Right ventricle myocardium superior (tissue), 1 donor: ENCODE data around the gene FOXD2. TPM values are rescaled to one million over a fixed set of nuclear protein-coding genes. Genes with fewer than 3 reads are reported as not detected.
A peak's percentile ranks its signal among the peaks of the same experiment; 100 is the strongest.
"Not testable (repeated sequence)": the region's sequence is repeated elsewhere in the genome, so short reads cannot be mapped to it uniquely, and the experiment has no call there.

Experiments used
- ATAC-seq: fragments of 200-7000 bp; cut with Tn5 transposase; one replicate; pipeline ENCODE4 v1.9.1; 2020; ENCODE audit warnings: mild to moderate bottlenecking; ENCODE audit not compliant: poor library complexity
- DNase-seq: peaks from one replicate; pipeline ENCODE4 v3.0.0-alpha.2; 2020
- intact Hi-C: fragments of 100-400 bp; cut with DNase I; formaldehyde crosslinking; loops from one replicate; pipeline ENCODE4 v1.11.2; 2022
- total RNA-seq: library from RNA; stranded (reverse); fragmentation: NEBNext Ultra II Directional; extraction: Animal tissue kit (Norgen Biotek cat#: 25700); gene quantifications from one replicate; pipeline ENCODE4 v1.2.1, GENCODE V29; 2021
- donor health status: DM: no; HTN: yes; CAD: no; lungs with severe emphysema.

The FOXD2 gene
- total RNA-seq, 1 donor from 2014 or later: not detected

GRCh38 chr1:47449822-47450552, 12.1 kb downstream of the FOXD2 start:
- peak; percentile 53 for ATAC-seq
- DNase-seq: peak; percentile 57
- intact Hi-C loops: no loop called here

DNA sequence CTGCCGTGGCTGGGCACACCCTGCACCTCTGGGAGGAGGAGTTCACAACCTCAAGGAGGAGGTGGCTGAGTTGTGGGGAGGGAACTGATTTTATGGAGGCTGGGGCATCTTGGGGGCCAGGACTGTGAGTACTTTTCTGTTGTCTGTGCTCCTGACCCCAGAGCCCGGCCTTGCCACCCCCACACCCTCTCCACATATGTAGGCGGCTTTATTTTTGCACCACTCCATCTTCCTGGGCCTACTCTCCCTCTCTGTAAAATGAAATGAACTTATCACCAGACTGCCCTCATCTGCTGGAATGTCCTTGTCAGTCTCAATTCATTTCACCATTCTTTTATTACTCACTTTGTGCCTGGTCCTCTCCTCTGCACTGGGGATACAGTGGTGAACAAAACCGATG, 12.8 kb downstream of the FOXD2 start:
- no peak for ATAC-seq
- intact Hi-C loops: no loop called here

GRCh38 chr1:47452426-47452825, 14.6 kb downstream of the FOXD2 start:
- intact Hi-C loops: no loop called here

More for the DNA sequence above, 12.8 kb downstream of the FOXD2 start:
- no peak for DNase-seq

GRCh38 chr1:47453910-47454309, 16.1 kb downstream of the FOXD2 start:
- ATAC-seq, intact Hi-C loops, DNase-seq: not testable (repeated sequence)

More at GRCh38 chr1:47452426-47452825, 14.6 kb downstream of the FOXD2 start:
- ATAC-seq (no peak), DNase-seq (no peak)

GRCh38 chr1:47456250-47456649, 18.4 kb downstream of the FOXD2 start:
- ATAC-seq (no peak), DNase-seq (no peak)
- intact Hi-C loops: no loop called here

GRCh38 chr1:47457547-47457946, 19.7 kb downstream of the FOXD2 start:
- intact Hi-C loops, DNase-seq, ATAC-seq: not testable (repeated sequence)

- no peak for DNase-seq
- intact Hi-C loops: no loop called here
- no peak for ATAC-seq
Measured at GRCh38 chr1:47459253-47459788, 21.5 kb downstream of the FOXD2 start.

DNA sequence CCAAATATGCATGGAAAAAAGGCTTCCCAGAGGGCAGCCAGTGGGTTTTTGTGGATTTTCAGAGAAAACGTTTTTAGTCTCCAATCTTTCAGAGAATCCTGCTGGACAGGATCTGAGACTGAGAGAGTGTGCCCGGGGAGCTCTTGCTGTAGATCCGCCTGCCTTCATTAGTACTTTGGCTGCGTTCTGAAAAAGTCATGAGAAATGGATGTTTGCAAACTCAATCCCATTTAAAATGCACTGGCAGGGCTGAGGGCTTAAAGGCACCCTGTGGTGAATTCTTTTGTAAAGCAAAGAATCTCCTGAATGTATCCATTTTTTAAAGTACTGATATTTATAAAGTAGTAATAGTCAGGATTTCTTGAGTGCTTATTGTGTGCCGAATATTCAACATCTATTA, 22.2 kb downstream of the FOXD2 start:
- intact Hi-C loops: no loop called here
- DNase-seq: no peak
- ATAC-seq: no peak

DNA sequence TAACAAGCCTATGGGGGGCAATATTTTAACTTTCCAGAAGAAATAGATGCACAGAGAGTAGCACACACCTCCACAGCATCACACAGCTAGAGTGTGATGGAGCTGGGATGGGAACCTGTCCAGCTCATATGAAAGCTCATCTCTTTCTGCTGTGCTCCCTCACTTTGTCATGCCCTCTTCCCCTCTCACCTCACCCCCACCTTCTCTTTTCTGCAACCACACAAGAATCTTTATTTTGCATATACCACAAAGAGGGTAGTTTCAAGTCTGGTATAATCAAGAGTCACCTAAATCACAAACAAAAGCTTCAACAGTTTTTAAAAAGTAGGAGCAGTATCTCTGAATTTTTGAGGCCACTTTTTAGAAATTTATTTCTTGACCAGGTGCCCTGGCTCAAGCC, 22.6 kb downstream of the FOXD2 start:
- intact Hi-C loops: no loop called here
- ATAC-seq (no peak), DNase-seq (no peak)

DNA sequence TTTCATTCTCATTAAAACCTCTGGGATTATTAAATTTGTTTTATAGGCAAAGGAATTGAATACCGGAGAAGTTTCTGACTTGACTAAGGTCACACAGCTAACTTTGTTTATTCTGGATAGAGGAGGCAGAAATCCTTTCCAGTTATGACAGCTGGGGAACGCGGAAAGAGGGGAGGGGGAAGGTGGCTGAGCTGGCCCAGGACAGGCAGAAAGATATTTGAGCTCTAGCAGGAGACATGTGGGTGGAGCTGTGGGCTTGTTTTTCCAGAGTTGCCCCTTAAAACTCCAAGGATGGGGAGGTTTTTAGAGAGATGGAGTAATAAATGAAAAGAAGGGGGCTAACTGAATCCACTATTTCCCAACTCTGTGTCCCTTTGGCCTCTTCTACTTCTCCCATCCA, 27.8 kb downstream of the FOXD2 start:
- intact Hi-C loops: no loop called here
- ATAC-seq (no peak), DNase-seq (no peak)

GRCh38 chr1:47468709-47469389, 31.0 kb downstream of the FOXD2 start:
- no peak for ATAC-seq
- DNase-seq: no peak
- intact Hi-C loops: no loop called here

- ATAC-seq: no peak
- intact Hi-C loops: no loop called here
Measured at GRCh38 chr1:47469390-47469759, 31.5 kb downstream of the FOXD2 start.

GRCh38 chr1:47469910-47470309, 32.1 kb downstream of the FOXD2 start:
- intact Hi-C loops: no loop called here
- no peak for ATAC-seq
- DNase-seq: no peak

More at GRCh38 chr1:47469390-47469759, 31.5 kb downstream of the FOXD2 start:
- DNase-seq: no peak

GRCh38 chr1:47471163-47471562, 33.3 kb downstream of the FOXD2 start:
- intact Hi-C loops: no loop called here
- ATAC-seq (peak; percentile 38), DNase-seq (peak; percentile 65)

DNA sequence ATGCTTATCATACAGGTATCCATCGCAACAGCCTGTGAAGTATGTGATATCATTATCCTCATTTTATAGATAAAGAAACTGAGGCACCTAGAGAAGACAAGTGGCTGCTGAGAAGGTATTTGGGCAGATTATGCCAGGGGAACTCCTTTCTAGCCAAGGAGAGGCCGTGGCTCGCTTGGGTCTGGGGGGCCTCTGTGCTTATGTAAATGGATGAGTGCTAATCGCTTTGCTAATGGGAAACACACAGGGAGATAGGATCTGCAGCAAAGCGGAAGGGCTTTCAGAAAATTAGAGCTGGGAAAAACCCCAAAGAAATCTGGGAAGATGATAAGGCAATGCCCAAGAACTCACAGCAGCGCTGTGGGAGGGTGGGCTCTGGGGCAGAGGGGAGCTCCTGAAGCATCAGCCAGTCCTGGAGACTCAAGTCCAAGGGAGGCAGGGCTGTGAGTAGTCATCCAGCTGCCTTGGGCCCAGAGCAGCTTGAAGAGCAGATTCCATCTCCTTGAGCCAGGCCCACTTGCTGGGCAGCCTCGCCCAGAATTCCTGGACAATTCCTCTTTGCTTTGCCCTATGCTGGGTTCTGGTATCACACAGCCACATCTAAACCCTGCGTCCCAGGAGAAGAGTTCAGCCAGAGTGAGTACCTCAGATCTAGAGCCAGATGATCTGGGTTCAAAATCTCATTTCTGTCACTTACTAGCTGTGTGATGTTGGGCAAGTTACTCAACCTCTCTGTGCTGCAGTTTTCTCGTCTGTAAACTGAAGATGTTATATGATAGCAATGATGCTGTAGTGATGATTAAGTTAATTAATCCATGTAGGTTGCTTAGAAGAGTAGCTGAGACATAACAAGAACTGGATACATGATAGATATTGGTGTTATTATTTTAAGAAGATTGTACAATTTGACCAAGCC, 36.7 kb downstream of the FOXD2 start:
- ATAC-seq (no peak), DNase-seq (no peak)
- intact Hi-C loops: no loop called here

DNA sequence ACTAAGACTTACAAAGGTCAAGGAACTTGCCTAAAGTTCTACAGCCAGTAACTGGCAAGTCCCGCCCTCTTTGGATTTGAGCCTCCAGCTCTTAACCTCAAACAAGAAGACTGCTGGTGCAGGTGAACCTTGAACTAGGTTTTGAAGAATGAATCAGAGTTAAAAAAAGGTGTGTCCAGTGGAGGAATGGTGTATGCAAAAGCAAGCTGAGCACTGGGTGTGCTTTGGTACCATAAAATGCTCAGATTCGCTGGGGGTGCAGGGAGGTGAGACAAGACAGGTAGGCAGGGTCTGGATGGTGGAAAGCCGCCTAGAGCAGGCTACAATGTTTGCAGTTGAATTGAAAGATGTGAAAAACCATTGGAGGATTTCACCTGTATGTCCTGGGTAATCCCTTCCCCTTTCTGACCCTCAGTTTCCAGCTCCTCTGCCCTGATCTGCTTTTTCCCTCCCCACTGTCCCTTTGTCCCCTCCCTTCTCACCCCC, 39.8 kb downstream of the FOXD2 start:
- ATAC-seq: no peak
- intact Hi-C loops: no loop called here
- no peak for DNase-seq

- intact Hi-C loops: no loop called here
- peak; percentile 48 for ATAC-seq
- no peak for DNase-seq
Measured at GRCh38 chr1:47478090-47478489, 40.2 kb downstream of the FOXD2 start.

DNA sequence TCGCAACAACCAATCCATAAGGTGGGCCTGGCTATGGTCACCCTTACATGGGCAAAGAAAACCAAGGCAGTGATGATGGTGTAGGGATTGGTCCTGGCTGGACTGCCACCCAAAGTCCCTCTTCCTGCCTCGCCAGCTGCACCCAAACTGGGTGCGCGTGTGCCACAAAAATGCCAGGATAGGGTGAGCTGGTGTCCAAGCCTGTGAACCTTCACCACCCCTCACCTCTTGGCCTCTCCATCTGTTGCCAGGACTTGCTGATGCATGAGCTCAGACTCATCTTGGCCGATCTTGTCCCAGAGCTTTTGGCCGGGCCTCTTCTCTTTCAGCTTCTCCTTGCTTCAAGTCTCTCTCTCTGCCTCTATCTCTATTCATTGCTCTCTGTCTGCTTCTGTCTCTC, 41.8 kb downstream of the FOXD2 start:
- DNase-seq: no peak
- intact Hi-C loops: no loop called here
- no peak for ATAC-seq

GRCh38 chr1:47481936-47482335, 44.1 kb downstream of the FOXD2 start:
- intact Hi-C loops: no loop called here
- no peak for ATAC-seq
- DNase-seq: no peak
